HepG2 (cell line): ENCODE measurements around the gene PPP1CA. TPM values are rescaled to one million over a fixed set of nuclear protein-coding genes. Genes with fewer than 3 reads are reported as not detected.

Experiments used
- ATRX ChIP-seq: sonication (generic); formaldehyde crosslinking; IDR thresholded peaks from 2 replicates; pipeline ENCODE4 v1.4.0; 2020; ENCODE audit warnings: missing genetic modification reagents, borderline replicate concordance
- DRAP1 ChIP-seq: IDR thresholded peaks from 2 replicates; pipeline ENCODE4 v1.6.1; 2016; ENCODE audit warnings: missing genetic modification reagents, missing compliant biosample characterization
- E2F1 ChIP-seq: sonication (generic); formaldehyde crosslinking; IDR thresholded peaks from 2 replicates; pipeline ENCODE4 v1.5.0; 2020; ENCODE audit warnings: missing genetic modification reagents
- ERF ChIP-seq: IDR thresholded peaks from 2 replicates; pipeline ENCODE4 v1.6.1; 2018; ENCODE audit warnings: missing biosample characterization, missing genetic modification reagents
- FOXC1 ChIP-seq: sonication (generic); formaldehyde crosslinking; IDR thresholded peaks from 2 replicates; pipeline ENCODE4 v1.8.0; 2022; ENCODE audit warnings: mild to moderate bottlenecking, missing genetic modification reagents, borderline replicate concordance
- FOXJ3 ChIP-seq: sonication (generic); formaldehyde crosslinking; IDR thresholded peaks from 2 replicates; pipeline ENCODE4 v1.4.0; 2020; ENCODE audit warnings: missing genetic modification reagents, mild to moderate bottlenecking, borderline replicate concordance
- FOXM1 ChIP-seq: sonication (generic); formaldehyde crosslinking; IDR thresholded peaks from 2 replicates; pipeline ENCODE4 v1.5.0; 2020; ENCODE audit warnings: missing genetic modification reagents
- GABPB1 ChIP-seq: IDR thresholded peaks from 2 replicates; pipeline ENCODE4 v1.6.1; 2016; ENCODE audit warnings: mild to moderate bottlenecking, missing genetic modification reagents, moderate library complexity, missing compliant biosample characterization
- HMG20B ChIP-seq: conservative IDR thresholded peaks from 2 replicates; pipeline ENCODE4 v1.6.1; 2016; ENCODE audit warnings: missing genetic modification reagents, missing compliant biosample characterization
- HNRNPK ChIP-seq: fragments of 200-400 bp; formaldehyde crosslinking; IDR thresholded peaks from 2 replicates; pipeline ENCODE4 v1.6.1; 2018; ENCODE audit warnings: low read length, low read depth, moderate library complexity, mild to moderate bottlenecking; ENCODE audit not compliant: poor library complexity, severe bottlenecking
- HNRNPUL1 ChIP-seq: fragments of 200-400 bp; formaldehyde crosslinking; IDR thresholded peaks from 2 replicates; pipeline ENCODE4 v1.6.1; 2017; ENCODE audit warnings: low read depth, mild to moderate bottlenecking, low read length, moderate library complexity
- KLF11 ChIP-seq: IDR thresholded peaks from 2 replicates; pipeline ENCODE4 v1.6.1; 2016; ENCODE audit warnings: missing compliant biosample characterization
- KMT2B ChIP-seq: IDR thresholded peaks from 2 replicates; pipeline ENCODE4 v1.6.1; 2016; ENCODE audit warnings: missing genetic modification reagents, missing compliant biosample characterization
- MXD4 ChIP-seq: IDR thresholded peaks from 2 replicates; pipeline ENCODE4 v1.6.1; 2016; ENCODE audit warnings: mild to moderate bottlenecking, missing biosample characterization, missing genetic modification reagents
- NR2F2 ChIP-seq: IDR thresholded peaks from 2 replicates; pipeline ENCODE4 v1.6.1; 2012; ENCODE audit warnings: low read depth, inconsistent platforms, borderline replicate concordance
- RARA ChIP-seq: IDR thresholded peaks from 2 replicates; pipeline ENCODE4 v1.6.1; 2016; ENCODE audit warnings: missing genetic modification reagents, missing compliant biosample characterization
- RCOR2 ChIP-seq: IDR thresholded peaks from 2 replicates; pipeline ENCODE4 v1.6.1; 2016; ENCODE audit warnings: missing biosample characterization, missing genetic modification reagents
- RFX3 ChIP-seq: IDR thresholded peaks from 2 replicates; pipeline ENCODE4 v1.6.1; 2016; ENCODE audit warnings: missing biosample characterization, missing genetic modification reagents
- SYNCRIP ChIP-seq: fragments of 200-400 bp; formaldehyde crosslinking; IDR thresholded peaks from 2 replicates; pipeline ENCODE4 v1.6.1; 2018; ENCODE audit warnings: mild to moderate bottlenecking, low read depth, low read length; ENCODE audit not compliant: insufficient read depth
- ZFP37 ChIP-seq: sonication (generic); formaldehyde crosslinking; IDR thresholded peaks from 2 replicates; pipeline ENCODE4 v1.4.0; 2020; ENCODE audit warnings: missing genetic modification reagents, borderline replicate concordance
- ZNF562 ChIP-seq: sonication (generic); formaldehyde crosslinking; IDR thresholded peaks from 2 replicates; pipeline ENCODE4 v1.8.0; 2022; ENCODE audit warnings: missing genetic modification reagents, borderline replicate concordance
- ZNF879 ChIP-seq: sonication (generic); formaldehyde crosslinking; IDR thresholded peaks from 2 replicates; pipeline ENCODE4 v1.8.1; 2023; ENCODE audit warnings: missing genetic modification reagents
- polyA plus RNA-seq, 8 experiments: library from polyadenylated mRNA; depleted of rRNA in 3 of 8; stranded (reverse) in 7 of 8; unstranded in 1 of 8; fragments of >200 nt; fragmentation: Illumina TruSeq in 4 of 8; extraction: Trizol in 4 of 8; gene quantifications; 2 replicates each; pipeline versions ENCODE4 v1.2.1 to v1.2.3, GENCODE V29; 2011 to 2016; ENCODE audit warnings: low read depth in 4 of 8, missing spikeins in 1 of 8, mixed read lengths in 1 of 8; ENCODE audit not compliant: insufficient read depth in 1 of 8
- total RNA-seq, 5 experiments: library from RNA; depleted of rRNA; stranded (reverse); fragments of >200 nt; fragmentation: Illumina TruSeq; extraction: Trizol; gene quantifications; 2 replicates each; pipeline ENCODE4 v1.2.3, GENCODE V29; 2016; ENCODE audit warnings: low read depth in 1 of 5
- TF ChIP-seq, protein P1 (sequence below): fragments of 450-650 bp; IDR thresholded peaks from 2 replicates; pipeline ENCODE4 v1.6.1; 2017; ENCODE audit warnings: mild to moderate bottlenecking
- TF ChIP-seq, protein P2 (sequence below): sonication (generic); formaldehyde crosslinking; IDR thresholded peaks from 2 replicates; pipeline ENCODE4 v1.8.0; 2022; ENCODE audit warnings: mild to moderate bottlenecking, missing genetic modification reagents, moderate library complexity
- TF ChIP-seq, protein P3 (sequence below): sonication (generic); formaldehyde crosslinking; IDR thresholded peaks from 2 replicates; pipeline ENCODE4 v1.5.0; 2020; ENCODE audit warnings: mild to moderate bottlenecking, missing genetic modification reagents

PPP1CA gene
- total and polyA plus RNA-seq, 2 of the 13 experiments (the other 11 are each of a cell fraction or from before 2014, with no cell fraction given) = 149 to 170 TPM

- TF ChIP-seq, protein P1, sequence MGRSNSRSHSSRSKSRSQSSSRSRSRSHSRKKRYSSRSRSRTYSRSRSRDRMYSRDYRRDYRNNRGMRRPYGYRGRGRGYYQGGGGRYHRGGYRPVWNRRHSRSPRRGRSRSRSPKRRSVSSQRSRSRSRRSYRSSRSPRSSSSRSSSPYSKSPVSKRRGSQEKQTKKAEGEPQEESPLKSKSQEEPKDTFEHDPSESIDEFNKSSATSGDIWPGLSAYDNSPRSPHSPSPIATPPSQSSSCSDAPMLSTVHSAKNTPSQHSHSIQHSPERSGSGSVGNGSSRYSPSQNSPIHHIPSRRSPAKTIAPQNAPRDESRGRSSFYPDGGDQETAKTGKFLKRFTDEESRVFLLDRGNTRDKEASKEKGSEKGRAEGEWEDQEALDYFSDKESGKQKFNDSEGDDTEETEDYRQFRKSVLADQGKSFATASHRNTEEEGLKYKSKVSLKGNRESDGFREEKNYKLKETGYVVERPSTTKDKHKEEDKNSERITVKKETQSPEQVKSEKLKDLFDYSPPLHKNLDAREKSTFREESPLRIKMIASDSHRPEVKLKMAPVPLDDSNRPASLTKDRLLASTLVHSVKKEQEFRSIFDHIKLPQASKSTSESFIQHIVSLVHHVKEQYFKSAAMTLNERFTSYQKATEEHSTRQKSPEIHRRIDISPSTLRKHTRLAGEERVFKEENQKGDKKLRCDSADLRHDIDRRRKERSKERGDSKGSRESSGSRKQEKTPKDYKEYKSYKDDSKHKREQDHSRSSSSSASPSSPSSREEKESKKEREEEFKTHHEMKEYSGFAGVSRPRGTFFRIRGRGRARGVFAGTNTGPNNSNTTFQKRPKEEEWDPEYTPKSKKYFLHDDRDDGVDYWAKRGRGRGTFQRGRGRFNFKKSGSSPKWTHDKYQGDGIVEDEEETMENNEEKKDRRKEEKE = no peak
- TF ChIP-seq RCOR2 (no peak), SYNCRIP (no peak), KMT2B (no peak), ATRX (CRISPR knock-in tag) (no peak), ERF (no peak), HNRNPK (no peak), HMG20B (CRISPR knock-in tag) (no peak), RARA (no peak), ZNF879 (no peak), GABPB1 (CRISPR knock-in tag) (peak; percentile 85), ZFP37 (CRISPR knock-in tag) (no peak), FOXC1 (CRISPR knock-in tag) (peak; percentile 15; the same call in 1 of the 2 replicates), E2F1 (no peak), RFX3 (CRISPR knock-in tag) (no peak), KLF11 (0 out of 2 replicates have a peak, but pooled peaks have one; percentile 53), DRAP1 (CRISPR knock-in tag) (peak; percentile 59), ZNF562 (CRISPR knock-in tag) (no peak), FOXM1 (no peak), FOXJ3 (no peak), NR2F2 (no peak), MXD4 (CRISPR knock-in tag) (no peak), HNRNPUL1 (no peak)
- TF ChIP-seq, protein P2, sequence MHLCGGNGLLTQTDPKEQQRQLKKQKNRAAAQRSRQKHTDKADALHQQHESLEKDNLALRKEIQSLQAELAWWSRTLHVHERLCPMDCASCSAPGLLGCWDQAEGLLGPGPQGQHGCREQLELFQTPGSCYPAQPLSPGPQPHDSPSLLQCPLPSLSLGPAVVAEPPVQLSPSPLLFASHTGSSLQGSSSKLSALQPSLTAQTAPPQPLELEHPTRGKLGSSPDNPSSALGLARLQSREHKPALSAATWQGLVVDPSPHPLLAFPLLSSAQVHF (CRISPR knock-in tag) = no peak
- TF ChIP-seq, protein P3, sequence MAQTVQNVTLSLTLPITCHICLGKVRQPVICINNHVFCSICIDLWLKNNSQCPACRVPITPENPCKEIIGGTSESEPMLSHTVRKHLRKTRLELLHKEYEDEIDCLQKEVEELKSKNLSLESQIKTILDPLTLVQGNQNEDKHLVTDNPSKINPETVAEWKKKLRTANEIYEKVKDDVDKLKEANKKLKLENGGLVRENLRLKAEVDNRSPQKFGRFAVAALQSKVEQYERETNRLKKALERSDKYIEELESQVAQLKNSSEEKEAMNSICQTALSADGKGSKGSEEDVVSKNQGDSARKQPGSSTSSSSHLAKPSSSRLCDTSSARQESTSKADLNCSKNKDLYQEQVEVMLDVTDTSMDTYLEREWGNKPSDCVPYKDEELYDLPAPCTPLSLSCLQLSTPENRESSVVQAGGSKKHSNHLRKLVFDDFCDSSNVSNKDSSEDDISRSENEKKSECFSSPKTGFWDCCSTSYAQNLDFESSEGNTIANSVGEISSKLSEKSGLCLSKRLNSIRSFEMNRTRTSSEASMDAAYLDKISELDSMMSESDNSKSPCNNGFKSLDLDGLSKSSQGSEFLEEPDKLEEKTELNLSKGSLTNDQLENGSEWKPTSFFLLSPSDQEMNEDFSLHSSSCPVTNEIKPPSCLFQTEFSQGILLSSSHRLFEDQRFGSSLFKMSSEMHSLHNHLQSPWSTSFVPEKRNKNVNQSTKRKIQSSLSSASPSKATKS (CRISPR knock-in tag) = no peak
Observed at GRCh38 chr11:67401495-67402191, at the start of gene PPP1CA (continued).
